Lower lobe of right lung (tissue), 2 donors: ENCODE results near the gene ISG20L2. TPM values are rescaled to one million over a fixed set of nuclear protein-coding genes. Genes with fewer than 3 reads are reported as not detected.

Experiments
- ATAC-seq, 2 donors: fragments of 200-7000 bp; cut with Tn5 transposase; one replicate each; pipeline ENCODE4 v1.9.1; 2020 to 2022; ENCODE audit warnings: mild to moderate bottlenecking in 2 of 2, moderate library complexity in 2 of 2
- DNase-seq: peaks from one replicate; pipeline ENCODE4 v3.0.0-alpha.2; 2020
- H3K27ac ChIP-seq: fragments of 200-600 bp; one replicate; pipeline ENCODE4 v1.8.0; 2022
- H3K27me3 ChIP-seq: fragments of 200-600 bp; one replicate; pipeline ENCODE4 v1.8.0; 2022; ENCODE audit warnings: low read depth
- H3K36me3 ChIP-seq: fragments of 200-600 bp; one replicate; pipeline ENCODE4 v1.8.0; 2022; ENCODE audit warnings: mild to moderate bottlenecking
- H3K4me1 ChIP-seq: fragments of 200-600 bp; one replicate; pipeline ENCODE4 v1.8.0; 2022
- H3K4me3 ChIP-seq: fragments of 200-600 bp; one replicate; pipeline ENCODE4 v1.8.0; 2022; ENCODE audit warnings: mild to moderate bottlenecking
- H3K9me3 ChIP-seq: fragments of 200-600 bp; one replicate; pipeline ENCODE4 v1.8.0; 2022
- intact Hi-C: fragments of 100-400 bp; cut with DNase I; formaldehyde crosslinking; loops from one replicate; pipeline ENCODE4 v1.11.0; 2022
- total RNA-seq: library from RNA; stranded (reverse); fragmentation: NEBNext Ultra II Directional; extraction: Animal tissue kit (Norgen Biotek cat#: 25700); gene quantifications from one replicate; pipeline ENCODE4 v1.2.1, GENCODE V29; 2021
- TF ChIP-seq, protein P1 (sequence below): fragments of 200-600 bp; IDR thresholded peaks from one replicate; pipeline ENCODE4 v1.8.0; 2022; ENCODE audit warnings: antibody characterized with exemption, mild to moderate bottlenecking
- donor health status: DM: no; HTN: yes; CAD: no; lungs with severe emphysema.

The ISG20L2 gene
- total RNA-seq, 1 donor from 2014 or later: 22.6 TPM

GRCh38 chr1:156721131-156721530 is 7.4 kb downstream of the ISG20L2 start:
- Histone ChIP-seq H3K27ac (no peak overlapping the region), H3K36me3 (peaks cover 62% of the 10 kb centered on the region)

DNA sequence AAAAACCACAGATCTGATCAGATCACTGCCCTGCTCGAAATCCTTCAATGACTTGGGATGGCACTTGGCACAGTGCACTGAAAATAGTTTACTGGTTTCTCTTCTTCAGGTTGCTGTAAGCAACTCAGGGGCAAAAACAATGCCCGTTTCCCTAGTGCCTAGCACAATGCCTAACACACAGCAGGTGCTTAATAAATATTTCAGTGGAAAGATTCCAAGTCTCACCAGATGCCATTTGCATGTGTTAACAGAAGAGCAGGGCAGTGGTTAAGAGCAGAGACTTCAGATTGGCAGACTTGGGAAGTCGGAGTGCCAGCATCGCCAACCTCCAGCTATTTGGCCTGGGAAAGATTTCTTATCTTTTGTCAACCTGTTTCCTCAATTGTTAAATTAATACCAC is 11.2 kb downstream of the ISG20L2 start:
- DNase-seq (no peak), ATAC-seq (no peak)
- Histone ChIP-seq H3K4me3 (no peak overlapping the region), H3K27me3 (no peaks in the 10 kb centered on the region), H3K36me3 (peaks cover 31% of the 10 kb centered on the region), H3K9me3 (no peaks in the 10 kb centered on the region), H3K27ac (no peak overlapping the region), H3K4me1 (no peaks in the 10 kb centered on the region)
- intact Hi-C loops: no loop called here
- TF ChIP-seq, protein P1, sequence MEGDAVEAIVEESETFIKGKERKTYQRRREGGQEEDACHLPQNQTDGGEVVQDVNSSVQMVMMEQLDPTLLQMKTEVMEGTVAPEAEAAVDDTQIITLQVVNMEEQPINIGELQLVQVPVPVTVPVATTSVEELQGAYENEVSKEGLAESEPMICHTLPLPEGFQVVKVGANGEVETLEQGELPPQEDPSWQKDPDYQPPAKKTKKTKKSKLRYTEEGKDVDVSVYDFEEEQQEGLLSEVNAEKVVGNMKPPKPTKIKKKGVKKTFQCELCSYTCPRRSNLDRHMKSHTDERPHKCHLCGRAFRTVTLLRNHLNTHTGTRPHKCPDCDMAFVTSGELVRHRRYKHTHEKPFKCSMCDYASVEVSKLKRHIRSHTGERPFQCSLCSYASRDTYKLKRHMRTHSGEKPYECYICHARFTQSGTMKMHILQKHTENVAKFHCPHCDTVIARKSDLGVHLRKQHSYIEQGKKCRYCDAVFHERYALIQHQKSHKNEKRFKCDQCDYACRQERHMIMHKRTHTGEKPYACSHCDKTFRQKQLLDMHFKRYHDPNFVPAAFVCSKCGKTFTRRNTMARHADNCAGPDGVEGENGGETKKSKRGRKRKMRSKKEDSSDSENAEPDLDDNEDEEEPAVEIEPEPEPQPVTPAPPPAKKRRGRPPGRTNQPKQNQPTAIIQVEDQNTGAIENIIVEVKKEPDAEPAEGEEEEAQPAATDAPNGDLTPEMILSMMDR: no peak

More at GRCh38 chr1:156721131-156721530, 7.4 kb downstream of the ISG20L2 start:
- Histone ChIP-seq H3K9me3 (no peaks in the 10 kb centered on the region), H3K4me1 (peaks cover 20% of the 10 kb centered on the region), H3K4me3 (no peak overlapping the region), H3K27me3 (no peaks in the 10 kb centered on the region)
- TF ChIP-seq, protein P1: no peak
- ATAC-seq (no peak), DNase-seq (no peak)
- intact Hi-C loops: no loop called here

- ATAC-seq (no peak), DNase-seq (no peak)
- Histone ChIP-seq H3K4me1 (no peaks in the 10 kb centered on the region), H3K36me3 (peaks cover 10% of the 10 kb centered on the region), H3K27ac (no peak overlapping the region), H3K27me3 (no peaks in the 10 kb centered on the region), H3K4me3 (no peak overlapping the region), H3K9me3 (no peaks in the 10 kb centered on the region)
- intact Hi-C loops: no loop called here
- TF ChIP-seq, protein P1: no peak
Observed at GRCh38 chr1:156714830-156715229, 13.7 kb downstream of the ISG20L2 start.

GRCh38 chr1:156712626-156713025 is 15.9 kb downstream of the ISG20L2 start:
- TF ChIP-seq, protein P1: no peak
- intact Hi-C loops: no loop called here
- no peaks in the 10 kb centered on the region for H3K27me3 ChIP-seq
- H3K36me3 ChIP-seq: no peaks in the 10 kb centered on the region
- H3K4me1 ChIP-seq: peaks cover 5% of the 10 kb centered on the region
- no peak overlapping the region for H3K4me3 ChIP-seq
- no peaks in the 10 kb centered on the region for H3K9me3 ChIP-seq
- ATAC-seq (no peak), DNase-seq (no peak)
- no peak overlapping the region for H3K27ac ChIP-seq

DNA sequence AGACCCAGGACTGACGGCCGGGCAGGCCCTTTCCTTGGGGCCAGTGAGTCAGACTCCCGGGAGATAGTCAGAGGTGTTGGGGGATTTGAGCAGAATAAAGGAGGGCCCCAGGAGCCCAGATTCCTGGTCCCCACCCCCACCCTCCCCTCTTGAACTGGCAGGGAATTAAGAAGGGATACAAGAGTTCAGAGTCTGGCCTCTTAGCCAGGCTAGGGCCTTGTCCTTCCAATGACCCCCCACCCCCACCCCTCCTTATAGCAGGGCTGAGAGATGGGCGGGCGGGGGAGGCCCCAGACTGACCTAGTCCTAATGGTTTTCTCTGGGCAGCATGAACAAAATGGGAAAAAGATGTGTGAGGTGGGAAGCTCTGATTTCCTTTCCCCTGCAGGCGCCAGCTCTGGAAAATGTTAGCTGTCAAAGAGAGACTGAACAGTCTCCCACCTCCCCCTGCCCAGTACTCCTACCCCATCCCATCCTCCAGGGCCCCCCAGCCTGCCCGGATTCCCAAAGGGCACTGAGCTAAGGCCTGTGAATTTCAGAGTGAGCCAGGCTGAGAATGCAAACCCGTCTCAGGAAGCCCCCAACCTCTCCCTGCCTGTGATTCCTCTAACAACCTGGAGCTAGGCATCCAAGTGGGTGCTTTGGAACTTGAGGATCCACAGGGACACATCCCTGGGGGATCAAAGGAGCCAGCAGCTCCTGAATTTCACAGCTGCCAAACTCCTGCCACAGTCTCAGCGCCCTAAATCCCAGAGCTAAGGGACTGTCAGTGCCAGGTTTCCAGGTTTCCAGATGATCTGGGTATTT is 17.4 kb downstream of the ISG20L2 start:
- Histone ChIP-seq H3K4me1 (peaks cover 18% of the 10 kb centered on the region), H3K27me3 (peaks cover under 1% of the 10 kb centered on the region), H3K4me3 (no peak overlapping the region), H3K9me3 (no peaks in the 10 kb centered on the region), H3K27ac (no peak overlapping the region), H3K36me3 (no peaks in the 10 kb centered on the region)
- ATAC-seq (no peak), DNase-seq (no peak)
- TF ChIP-seq, protein P1: no peak
- intact Hi-C loops: no loop called here
